Endodermal cell (in vitro differentiated cells): ENCODE measurements around the gene CDH23. TPM values are rescaled to one million over a fixed set of nuclear protein-coding genes. Genes with fewer than 3 reads are reported as not detected.
A peak's percentile ranks its signal among the peaks of the same experiment; 100 is the strongest.

Experiments used
- DNase-seq: peaks from one replicate; pipeline ENCODE4 v3.0.0-alpha.2; 2017
- H3K27ac ChIP-seq: 2 replicates; pipeline ENCODE4 v1.5.1; 2013; ENCODE audit warnings: mild to moderate bottlenecking, low read depth, low read length, moderate library complexity
- H3K27me3 ChIP-seq: 2 replicates; pipeline ENCODE4 v1.6.1; 2013; ENCODE audit warnings: mild to moderate bottlenecking, low read length, moderate library complexity; ENCODE audit not compliant: insufficient read depth, control insufficient read depth, poor library complexity, severe bottlenecking
- H3K36me3 ChIP-seq: 2 replicates; pipeline ENCODE4 v1.7.0; 2013; ENCODE audit warnings: mild to moderate bottlenecking, low read length, moderate library complexity; ENCODE audit not compliant: control insufficient read depth, insufficient read depth
- H3K4me1 ChIP-seq: one replicate; pipeline ENCODE4 v1.7.0; 2013; ENCODE audit warnings: low read length; ENCODE audit not compliant: control insufficient read depth, insufficient read depth
- H3K4me3 ChIP-seq: 2 replicates; pipeline ENCODE4 v1.5.1; 2013; ENCODE audit warnings: mild to moderate bottlenecking, low read length, moderate library complexity
- H3K9ac ChIP-seq: 2 replicates; pipeline ENCODE4 v1.6.1; 2013; ENCODE audit warnings: mild to moderate bottlenecking, low read length, moderate library complexity; ENCODE audit not compliant: poor library complexity, severe bottlenecking; ENCODE audit errors: extremely low read depth
- H3K9me3 ChIP-seq: 2 replicates; pipeline ENCODE4 v1.6.1; 2013; ENCODE audit warnings: mild to moderate bottlenecking, low read length, moderate library complexity; ENCODE audit not compliant: control insufficient read depth
- H3K27ac Mint-ChIP-seq: 2 replicates; pipeline ENCODE4 v1.8.0; 2020; ENCODE audit warnings: mixed read lengths
- H3K27me3 Mint-ChIP-seq: 2 replicates; pipeline ENCODE4 v1.8.0; 2021; ENCODE audit warnings: mild to moderate bottlenecking, mixed read lengths; ENCODE audit not compliant: insufficient read depth
- H3K36me3 Mint-ChIP-seq: 2 replicates; pipeline ENCODE4 v1.8.0; 2020; ENCODE audit warnings: low read depth, mixed read lengths
- H3K4me1 Mint-ChIP-seq: 2 replicates; pipeline ENCODE4 v1.8.0; 2020; ENCODE audit warnings: mixed read lengths
- H3K4me3 Mint-ChIP-seq: 2 replicates; pipeline ENCODE4 v1.8.0; 2020; ENCODE audit warnings: mild to moderate bottlenecking, moderate library complexity, mixed read lengths
- H3K9me3 Mint-ChIP-seq: 2 replicates; pipeline ENCODE4 v1.8.0; 2020; ENCODE audit warnings: mild to moderate bottlenecking, mixed read lengths
- WGBS, 2 experiments: methylation state at CpG; one replicate each; pipeline versions ENCODE4 v1.1.5 to v1.1.7; 2013; ENCODE audit warnings: missing lambda C conversion rate in 2 of 2, mixed read lengths in 1 of 2; ENCODE audit not compliant: insufficient coverage in 1 of 2, insufficient read length in 1 of 2; 5-methylcytosine and 5-hydroxymethylcytosine counted together
- total RNA-seq, 2 donors: library from RNA; stranded (reverse); fragmentation: NEBNext Ultra II Directional in 1 of 2; extraction: Animal tissue kit (Norgen Biotek cat#: 25700) in 1 of 2; gene quantifications; 2 replicates in 1 of 2; 3 replicates in 1 of 2; pipeline ENCODE4 v1.2.1, GENCODE V29; 2021
- TF ChIP-seq, protein P1 (sequence below): fragments of 200-600 bp; sonication (generic); conservative IDR thresholded peaks from 2 replicates; pipeline ENCODE4 v1.5.0; 2021; ENCODE audit warnings: antibody characterized with exemption, mild to moderate bottlenecking

The CDH23 gene
- total RNA-seq, 2 donors from 2014 or later = 2.1 to 4.2 TPM

DNA sequence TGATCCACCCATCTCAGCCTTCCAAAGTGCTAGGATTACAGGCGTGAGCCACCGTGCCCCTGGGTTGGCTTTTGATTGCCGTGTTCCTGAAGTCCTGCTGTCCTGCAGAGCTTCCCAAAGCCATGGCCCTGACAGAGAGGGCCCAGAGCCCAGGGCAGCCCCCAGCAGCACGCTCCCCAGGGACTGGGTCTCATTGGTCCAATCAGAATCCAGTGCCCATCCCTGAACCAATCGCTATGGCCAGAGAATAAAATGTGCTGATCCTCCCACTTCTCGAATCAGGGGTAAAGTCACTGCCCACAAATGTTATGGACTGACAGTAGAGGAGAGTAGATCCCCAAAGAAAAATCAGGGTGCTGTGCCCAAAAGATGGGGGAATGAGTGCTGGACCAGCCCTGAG is 327.8 kb downstream of the CDH23 start:
- H3K9ac ChIP-seq = no peak overlapping the region
- H3K27ac Mint-ChIP-seq = no peak overlapping the region
- WGBS, 2 experiments = 92 to 94% methylated on average over 6 of the region's 6 CpGs

DNA sequence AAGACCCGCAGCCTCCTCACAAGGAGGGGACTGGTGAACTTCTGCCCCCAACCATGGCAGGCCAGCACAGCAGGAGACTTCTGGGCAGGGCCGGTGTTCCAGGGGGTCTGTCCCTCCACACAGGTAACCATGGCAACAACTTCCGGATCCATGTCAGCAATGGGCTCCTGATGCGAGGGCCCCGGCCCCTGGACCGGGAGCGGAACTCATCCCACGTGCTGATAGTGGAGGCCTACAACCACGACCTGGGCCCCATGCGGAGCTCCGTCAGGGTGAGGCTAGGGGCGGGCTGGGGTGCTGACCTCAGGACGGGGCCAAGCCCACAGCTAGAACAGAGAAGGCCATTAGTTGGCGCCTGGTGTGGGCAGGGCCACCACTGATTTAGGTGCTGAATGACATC is 328.5 kb downstream of the CDH23 start:
- 90 to 93% methylated on average over 9 to 14 of the region's 14 CpGs for WGBS, 2 experiments
- H3K4me1 Mint-ChIP-seq = peaks cover 12% of the 10 kb centered on the region
- no peaks in the 10 kb centered on the region for H3K36me3 Mint-ChIP-seq
- H3K4me3 ChIP-seq = no peak overlapping the region
- DNase-seq = no peak
- H3K27me3 ChIP-seq = peaks cover 3% of the 10 kb centered on the region
- TF ChIP-seq, protein P1, sequence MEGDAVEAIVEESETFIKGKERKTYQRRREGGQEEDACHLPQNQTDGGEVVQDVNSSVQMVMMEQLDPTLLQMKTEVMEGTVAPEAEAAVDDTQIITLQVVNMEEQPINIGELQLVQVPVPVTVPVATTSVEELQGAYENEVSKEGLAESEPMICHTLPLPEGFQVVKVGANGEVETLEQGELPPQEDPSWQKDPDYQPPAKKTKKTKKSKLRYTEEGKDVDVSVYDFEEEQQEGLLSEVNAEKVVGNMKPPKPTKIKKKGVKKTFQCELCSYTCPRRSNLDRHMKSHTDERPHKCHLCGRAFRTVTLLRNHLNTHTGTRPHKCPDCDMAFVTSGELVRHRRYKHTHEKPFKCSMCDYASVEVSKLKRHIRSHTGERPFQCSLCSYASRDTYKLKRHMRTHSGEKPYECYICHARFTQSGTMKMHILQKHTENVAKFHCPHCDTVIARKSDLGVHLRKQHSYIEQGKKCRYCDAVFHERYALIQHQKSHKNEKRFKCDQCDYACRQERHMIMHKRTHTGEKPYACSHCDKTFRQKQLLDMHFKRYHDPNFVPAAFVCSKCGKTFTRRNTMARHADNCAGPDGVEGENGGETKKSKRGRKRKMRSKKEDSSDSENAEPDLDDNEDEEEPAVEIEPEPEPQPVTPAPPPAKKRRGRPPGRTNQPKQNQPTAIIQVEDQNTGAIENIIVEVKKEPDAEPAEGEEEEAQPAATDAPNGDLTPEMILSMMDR = no peak
- no peak overlapping the region for H3K27ac Mint-ChIP-seq
- H3K9me3 ChIP-seq = no peaks in the 10 kb centered on the region
- H3K9ac ChIP-seq = no peak overlapping the region
- H3K4me3 Mint-ChIP-seq = no peak overlapping the region
- H3K9me3 Mint-ChIP-seq = peaks cover 2% of the 10 kb centered on the region
- H3K4me1 ChIP-seq = peaks cover 4% of the 10 kb centered on the region
- no peak overlapping the region for H3K27ac ChIP-seq
- peaks cover 13% of the 10 kb centered on the region for H3K27me3 Mint-ChIP-seq
- H3K36me3 ChIP-seq = no peaks in the 10 kb centered on the region

More for the DNA sequence above, 327.8 kb downstream of the CDH23 start:
- Mint-ChIP-seq H3K4me1 (peaks cover 12% of the 10 kb centered on the region), H3K9me3 (peaks cover 2% of the 10 kb centered on the region), H3K27me3 (peaks cover 13% of the 10 kb centered on the region), H3K36me3 (no peaks in the 10 kb centered on the region), H3K4me3 (no peak overlapping the region)
- Histone ChIP-seq H3K9me3 (no peaks in the 10 kb centered on the region), H3K27ac (no peak overlapping the region), H3K27me3 (peaks cover 3% of the 10 kb centered on the region), H3K4me3 (no peak overlapping the region), H3K4me1 (peaks cover 4% of the 10 kb centered on the region), H3K36me3 (no peaks in the 10 kb centered on the region)
- DNase-seq = no peak
- TF ChIP-seq, protein P1 = no peak

DNA sequence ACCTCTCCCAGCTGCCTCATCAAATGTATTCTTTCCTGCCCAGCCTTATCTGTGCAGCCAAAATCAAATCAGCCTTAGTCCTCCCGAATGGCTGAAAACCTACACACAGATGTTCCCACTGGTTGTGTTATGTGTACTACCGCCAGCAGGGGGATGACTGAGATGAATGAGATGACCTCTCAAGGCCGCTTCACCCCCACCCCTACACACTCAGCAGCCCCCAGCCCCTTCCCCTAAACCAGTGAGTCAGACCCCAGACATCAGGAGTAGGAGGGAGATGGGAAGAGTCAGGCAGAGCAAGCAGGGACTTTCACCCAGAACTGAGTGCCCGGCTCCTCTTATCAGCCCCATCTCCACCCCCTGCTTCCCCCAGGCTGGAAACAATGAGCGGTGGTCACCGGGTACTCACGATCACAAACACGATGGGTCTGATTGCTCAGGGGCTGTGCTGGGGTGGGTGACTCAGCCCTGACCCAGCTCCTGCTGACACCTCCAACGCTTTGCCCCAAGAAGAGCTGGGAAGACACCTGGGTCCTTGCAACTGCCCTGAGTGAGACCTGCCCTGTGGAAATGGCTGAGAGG is 329.4 kb downstream of the CDH23 start:
- Histone ChIP-seq H3K27me3 (peaks cover 3% of the 10 kb centered on the region), H3K36me3 (no peaks in the 10 kb centered on the region), H3K4me1 (peaks cover 4% of the 10 kb centered on the region), H3K9ac (no peak overlapping the region), H3K9me3 (no peaks in the 10 kb centered on the region), H3K27ac (no peak overlapping the region), H3K4me3 (no peak overlapping the region)
- peaks cover 2% of the 10 kb centered on the region for H3K9me3 Mint-ChIP-seq
- no peak overlapping the region for H3K4me3 Mint-ChIP-seq
- H3K27ac Mint-ChIP-seq = peak overlapping the region; percentile 60
- TF ChIP-seq, protein P1 = peak; percentile 75
- no peaks in the 10 kb centered on the region for H3K36me3 Mint-ChIP-seq
- H3K4me1 Mint-ChIP-seq = peaks cover 10% of the 10 kb centered on the region
- peak; percentile 83 for DNase-seq
- peaks cover 10% of the 10 kb centered on the region for H3K27me3 Mint-ChIP-seq
- WGBS, 2 experiments = 32 to 37% methylated on average over 2 to 8 of the region's 9 CpGs
